Small intestine (tissue), 7 donors: ENCODE data around the gene SCN9A. TPM values are rescaled to one million over a fixed set of nuclear protein-coding genes. Genes with fewer than 3 reads are reported as not detected.

ENCODE experiments used
- DNase-seq, 2 donors: peaks; one replicate each; pipeline versions ENCODE4 v3.0.0 to v3.0.0-alpha.2; 2013
- FAIRE-seq: peaks from 2 replicates; lab custom pipeline; 2012; peaks lifted over from hg19 to GRCh38; lab: Jason Lieb, UNC
- H3K27ac ChIP-seq, 3 donors: one replicate each; pipeline ENCODE4 v1.5.1; 2013; ENCODE audit warnings: low read length in 2 of 3, mild to moderate bottlenecking in 2 of 3, control low read depth in 1 of 3, inconsistent platforms in 1 of 3, low read depth in 1 of 3, moderate library complexity in 1 of 3
- H3K27me3 ChIP-seq, 3 donors: one replicate each; pipeline ENCODE4 v1.6.1; 2013; ENCODE audit warnings: low read length in 3 of 3, inconsistent platforms in 1 of 3; ENCODE audit not compliant: control insufficient read depth in 3 of 3, insufficient read depth in 3 of 3
- H3K36me3 ChIP-seq, 3 donors: one replicate each; pipeline ENCODE4 v1.6.1; 2013; ENCODE audit warnings: low read length in 3 of 3, inconsistent platforms in 1 of 3, low read depth in 1 of 3, mild to moderate bottlenecking in 1 of 3, moderate library complexity in 1 of 3; ENCODE audit not compliant: control insufficient read depth in 3 of 3, insufficient read depth in 2 of 3
- H3K4me1 ChIP-seq, 3 donors: one replicate each; pipeline ENCODE4 v1.6.1; 2013; ENCODE audit warnings: low read length in 2 of 3, inconsistent platforms in 1 of 3, low read depth in 1 of 3, mild to moderate bottlenecking in 1 of 3, moderate library complexity in 1 of 3; ENCODE audit not compliant: control insufficient read depth in 3 of 3, insufficient read depth in 2 of 3
- H3K4me3 ChIP-seq, 3 donors: one replicate each; pipeline ENCODE4 v1.5.1; 2013; ENCODE audit warnings: low read length in 3 of 3, control low read depth in 1 of 3, inconsistent platforms in 1 of 3, low read depth in 1 of 3, mild to moderate bottlenecking in 1 of 3, moderate library complexity in 1 of 3
- H3K9me3 ChIP-seq, 2 donors: one replicate each; pipeline ENCODE4 v1.6.1; 2013; ENCODE audit warnings: low read depth in 1 of 2, low read length in 1 of 2; ENCODE audit not compliant: control insufficient read depth in 2 of 2, insufficient read depth in 1 of 2
- WGBS, 3 donors: extraction: QIAGEN DNeasy Blood & Tissue Kit; methylation state at CpG; one replicate each; pipeline ENCODE4 v1.1.7; 2013; 5-methylcytosine and 5-hydroxymethylcytosine counted together
- polyA plus RNA-seq, 4 donors: library from polyadenylated mRNA; stranded (reverse) in 3 of 4; unstranded in 1 of 4; fragments of 200-250 nt in 3 of 4; fragments of 120-200 nt in 1 of 4; gene quantifications; one replicate each; pipeline versions ENCODE4 v1.2.1 to v1.2.3, GENCODE V29; 2013
- donor health status: healthy with polysubstance abuse.
- donor health status: control.
- donor health status: control.
- donor health status: Bipolar disorder and iron deficiency.
- donor health status: healthy.

SCN9A gene
- polyA plus RNA-seq, 4 donors = 0.27 to 2.1 (median 1.7) TPM; not detected in 1

GRCh38 chr2:166147883-166148282 is 227.9 kb downstream of the SCN9A start:
- no peak overlapping the region for H3K4me3 ChIP-seq
- DNase-seq = no peak
- H3K36me3 ChIP-seq = no peaks in the 10 kb centered on the region
- H3K4me1 ChIP-seq = no peaks in the 10 kb centered on the region
- H3K27ac ChIP-seq = no peak overlapping the region
- H3K27me3 ChIP-seq = no peaks in the 10 kb centered on the region
- H3K9me3 ChIP-seq = no peaks in the 10 kb centered on the region
- 69 to 74% (median 73%) methylated on average over 2 of the region's 2 CpGs for WGBS, 3 donors
- FAIRE-seq = no peak

Other genes starting within 250 kb of the SCN9A start
- gene SCN1A, start 247.9 kb downstream of the SCN9A start, polyA plus RNA-seq = under 1 TPM in 2 of 4 donors, not detected in 2; 0.10 to 0.18 TPM
- gene SCN7A, start 118.3 kb upstream of the SCN9A start, polyA plus RNA-seq = 1 to 10 TPM in 2 of 4 donors, under 1 TPM in 1, not detected in 1; 0.27 to 3.2 (median 1.7) TPM